ENCODE results near the gene ST6GAL1.

DNA sequence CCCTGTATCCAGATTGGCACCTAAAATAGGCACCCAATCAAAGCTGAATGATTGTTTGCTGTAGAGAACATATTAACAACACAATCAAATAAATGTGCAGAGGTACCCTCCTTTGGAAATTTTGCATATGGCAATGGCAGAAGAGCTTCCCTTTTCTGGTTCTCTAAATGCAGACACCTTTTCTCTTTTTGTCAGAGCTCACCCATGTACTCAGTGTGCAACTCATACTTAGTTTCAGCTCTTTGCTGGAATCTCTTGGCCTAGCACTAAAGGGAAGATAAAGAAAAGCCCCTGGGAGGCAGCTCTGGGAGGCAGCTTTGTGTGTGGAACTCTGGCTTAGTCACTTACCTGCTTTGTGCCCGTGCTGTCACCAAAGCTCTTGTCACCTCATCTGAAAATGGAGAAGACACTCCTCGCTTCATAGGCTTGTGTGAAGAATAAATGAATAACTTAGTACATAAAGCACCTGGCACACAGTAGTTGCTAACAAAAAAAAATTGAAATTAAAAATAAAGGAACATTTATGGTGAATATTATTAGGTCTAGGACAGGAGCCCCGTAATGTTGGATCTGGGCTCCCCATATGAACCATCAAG lies 28.8 kb downstream of the ST6GAL1 start:
- TF ChIP-seq CTCF (conservative IDR thresholded peaks at IDR 0.05; ENCODE audit: low read depth, low read length): no peak; the same call in 1 of the 2 replicates
- no peak for TF ChIP-seq EZH2 (IDR thresholded peaks at IDR 0.05; ENCODE audit: borderline replicate concordance, low read depth, low read length, poor library complexity, severe bottlenecking)

All from A673 (cell line).